ENCODE results near the gene HCFC2.
"Not testable (repeated sequence)": the region's sequence is repeated elsewhere in the genome, so short reads cannot be mapped to it uniquely, and the experiment has no call there.

Gene HCFC2

GRCh38 chr12:104057771-104058197 lies 6.5 kb upstream of the HCFC2 start:
- peak in 2 of 5 experiments; percentile 4 to 12 for DNase-seq

GRCh38 chr12:104058802-104059201 lies 5.5 kb upstream of the HCFC2 start:
- no peak for DNase-seq

GRCh38 chr12:104059963-104060362 lies 4.4 kb upstream of the HCFC2 start:
- no peak for DNase-seq

GRCh38 chr12:104060791-104061190 lies 3.5 kb upstream of the HCFC2 start:
- no peak for DNase-seq

GRCh38 chr12:104063712-104064030 lies 660 bp upstream of the HCFC2 start:
- DNase-seq: peak in 1 of 5 experiments; percentile 44

GRCh38 chr12:104064842-104065427 lies 604 bp downstream of the HCFC2 start:
- DNase-seq: peak in 1 of 5 experiments; percentile 10

GRCh38 chr12:104072099-104072498 lies 7.8 kb downstream of the HCFC2 start:
- no peak for DNase-seq

GRCh38 chr12:104073699-104074098 lies 9.4 kb downstream of the HCFC2 start:
- DNase-seq: no peak

GRCh38 chr12:104079024-104079423 lies 14.7 kb downstream of the HCFC2 start:
- DNase-seq: no peak

- no peak for DNase-seq
Observed at GRCh38 chr12:104080764-104081163, 16.4 kb downstream of the HCFC2 start.

GRCh38 chr12:104083769-104084475 lies 19.6 kb downstream of the HCFC2 start:
- DNase-seq: peak in 2 of 5 experiments; percentile 19 to 50

GRCh38 chr12:104090685-104091084 lies 26.4 kb downstream of the HCFC2 start:
- DNase-seq: no peak

GRCh38 chr12:104091136-104091535 lies 26.8 kb downstream of the HCFC2 start:
- DNase-seq: no peak

GRCh38 chr12:104094284-104094683 lies 30.0 kb downstream of the HCFC2 start:
- no peak for DNase-seq

- DNase-seq: no peak
Observed at GRCh38 chr12:104095289-104095688, 31.0 kb downstream of the HCFC2 start.

- DNase-seq: no peak
Observed at GRCh38 chr12:104097954-104098353, 33.6 kb downstream of the HCFC2 start.

- DNase-seq: no peak
Observed at GRCh38 chr12:104105461-104105860, 41.1 kb downstream of the HCFC2 start.

- no peak for DNase-seq
Observed at GRCh38 chr12:104106965-104107364, 42.6 kb downstream of the HCFC2 start.

- DNase-seq: peak; percentile 41 to 88 (median 74)
Observed at GRCh38 chr12:104108755-104109445, 44.6 kb downstream of the HCFC2 start.

- no peak for DNase-seq
Observed at GRCh38 chr12:104109446-104110271, 45.3 kb downstream of the HCFC2 start.

- not testable (repeated sequence) for DNase-seq
Observed at GRCh38 chr12:104114834-104115586, 50.7 kb downstream of the HCFC2 start.

GRCh38 chr12:104115587-104115975 lies 51.2 kb downstream of the HCFC2 start:
- no peak for DNase-seq

All from T-helper 2 cell (primary cell).